ENCODE data around the gene LY86.
"Not testable (repeated sequence)": the region's sequence is repeated elsewhere in the genome, so short reads cannot be mapped to it uniquely, and the experiment has no call there.

Gene LY86

GRCh38 chr6:6654599-6655575, 66.4 kb downstream of the LY86 start:
- no peak for DNase-seq (ENCODE audit: low read depth)

GRCh38 chr6:6655805-6656251, 67.3 kb downstream of the LY86 start:
- DNase-seq (ENCODE audit: low read depth), result no peak

GRCh38 chr6:6656287-6656686, 67.8 kb downstream of the LY86 start:
- no peak for DNase-seq (ENCODE audit: low read depth)

- DNase-seq (ENCODE audit: low read depth), result no peak
These were observed 68.7 kb downstream of the LY86 start for GRCh38 chr6:6657085-6657819.

GRCh38 chr6:6657820-6658217, 69.3 kb downstream of the LY86 start:
- no peak for DNase-seq (ENCODE audit: low read depth)

GRCh38 chr6:6659600-6660327, 71.2 kb downstream of the LY86 start:
- DNase-seq (ENCODE audit: low read depth), result no peak

- no peak for DNase-seq (ENCODE audit: low read depth)
These were observed 72.0 kb downstream of the LY86 start for GRCh38 chr6:6660339-6661045.

- no peak for DNase-seq (ENCODE audit: low read depth)
These were observed 72.7 kb downstream of the LY86 start for GRCh38 chr6:6661191-6661590.

- DNase-seq (ENCODE audit: low read depth), result no peak
These were observed 73.2 kb downstream of the LY86 start for GRCh38 chr6:6661684-6662083.

- DNase-seq (ENCODE audit: low read depth), result no peak
These were observed 75.1 kb downstream of the LY86 start for GRCh38 chr6:6663421-6664135.

- no peak for DNase-seq (ENCODE audit: low read depth)
These were observed 77.2 kb downstream of the LY86 start for GRCh38 chr6:6665555-6666243.

- not testable (repeated sequence) for DNase-seq (ENCODE audit: low read depth)
These were observed 81.6 kb downstream of the LY86 start for GRCh38 chr6:6670150-6670549.

- no peak for DNase-seq (ENCODE audit: low read depth)
These were observed 86.4 kb downstream of the LY86 start for GRCh38 chr6:6674872-6675271.

- peak; percentile 65 for DNase-seq (ENCODE audit: low read depth)
These were observed 88.5 kb downstream of the LY86 start for GRCh38 chr6:6676910-6677441.

- DNase-seq (ENCODE audit: low read depth), result no peak
These were observed 89.7 kb downstream of the LY86 start for GRCh38 chr6:6678185-6678671.

- no peak for DNase-seq (ENCODE audit: low read depth)
These were observed 90.3 kb downstream of the LY86 start for GRCh38 chr6:6678811-6679210.

GRCh38 chr6:6679633-6680032, 91.1 kb downstream of the LY86 start:
- DNase-seq (ENCODE audit: low read depth), result no peak

GRCh38 chr6:6680526-6680925, 92.0 kb downstream of the LY86 start:
- DNase-seq (ENCODE audit: low read depth), result no peak

- no peak for DNase-seq (ENCODE audit: low read depth)
These were observed 92.7 kb downstream of the LY86 start for GRCh38 chr6:6681075-6681849.
